BE2C (cell line): ENCODE measurements around the gene TMEM179B.

ENCODE experiments used
- DNase-seq: peaks from one replicate; pipeline ENCODE4 v3.0.0-alpha.2; 2020
- H3K27me3 ChIP-seq: fragments of 250-450 bp; sonication (Bioruptor Pico); 2 replicates; pipeline ENCODE4 v1.5.1; 2020; ENCODE audit warnings: mild to moderate bottlenecking
- H3K36me3 ChIP-seq: fragments of 250-450 bp; sonication (Bioruptor Pico); 2 replicates; pipeline ENCODE4 v1.5.1; 2020; ENCODE audit warnings: mild to moderate bottlenecking
- H3K4me1 ChIP-seq: fragments of 250-450 bp; sonication (Bioruptor Pico); 2 replicates; pipeline ENCODE4 v1.5.1; 2020
- H3K4me3 ChIP-seq: 2 replicates; pipeline ENCODE4 v1.5.1; 2011; ENCODE audit warnings: low read depth, low read length
- H3K9me3 ChIP-seq: fragments of 250-450 bp; sonication (Bioruptor Pico); 2 replicates; pipeline ENCODE4 v1.5.1; 2020
- TF ChIP-seq, protein P1 (sequence below): IDR thresholded peaks from 2 replicates; pipeline ENCODE4 v1.5.1; 2012; ENCODE audit warnings: mild to moderate bottlenecking, low read depth, low read length

Gene TMEM179B

DNA sequence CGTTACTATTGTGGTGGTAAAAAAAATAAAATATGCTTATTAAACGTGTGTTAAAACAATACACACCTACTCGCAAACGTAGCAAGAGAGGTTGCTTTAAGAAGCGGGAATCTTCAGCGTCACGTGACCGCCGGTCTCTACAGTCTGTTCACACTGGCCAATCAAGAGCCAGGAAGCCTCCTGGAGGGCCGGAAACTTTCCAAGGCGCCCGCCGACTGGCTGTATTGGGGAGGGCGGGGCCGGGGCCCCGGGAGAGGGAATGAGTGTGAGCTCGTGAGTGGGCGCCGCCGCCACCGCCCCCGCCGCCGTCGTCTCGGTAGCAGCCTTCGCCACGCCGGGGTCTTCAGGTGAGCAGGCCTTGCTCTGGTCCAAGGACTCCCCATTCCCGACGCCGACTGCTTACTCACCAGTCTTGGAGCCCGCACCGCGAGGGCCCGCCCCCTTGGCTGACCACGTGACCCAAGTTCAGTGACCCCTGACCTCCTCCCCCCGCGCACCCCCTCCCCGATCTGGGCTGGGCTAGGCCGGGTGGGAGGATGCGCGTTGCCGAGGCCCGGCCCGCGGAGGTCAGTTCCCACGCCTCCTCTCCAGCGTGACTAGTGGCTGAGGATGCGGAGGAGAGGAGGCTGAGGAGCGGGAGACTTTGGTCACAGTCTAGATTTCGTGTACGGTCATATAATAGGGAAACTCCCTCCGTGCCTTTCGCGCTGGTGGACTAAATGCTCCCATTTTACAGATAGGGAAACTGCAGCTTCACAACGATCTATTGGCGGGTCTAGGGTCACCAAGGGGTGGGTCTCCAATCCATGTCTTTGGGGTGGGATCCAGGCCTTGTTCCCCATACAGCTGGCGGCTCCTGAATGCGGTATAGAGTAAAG is 15.8 kb upstream of the TMEM179B start, which contains the start of gene TAF6L:
Gene TAF6L (plus strand): TSS at position 253 of the 878 bp plus-strand sequence. CDS start 4,388 bp downstream, outside the sequence.
- no peaks in the 10 kb centered on the region for H3K9me3 ChIP-seq
- peak; percentile 94 for DNase-seq
- H3K27me3 ChIP-seq, result no peaks in the 10 kb centered on the region
- no peaks in the 10 kb centered on the region for H3K36me3 ChIP-seq
- peak within 1 kb of the TSS; percentile 67 for H3K4me3 ChIP-seq
- TF ChIP-seq, protein P1, sequence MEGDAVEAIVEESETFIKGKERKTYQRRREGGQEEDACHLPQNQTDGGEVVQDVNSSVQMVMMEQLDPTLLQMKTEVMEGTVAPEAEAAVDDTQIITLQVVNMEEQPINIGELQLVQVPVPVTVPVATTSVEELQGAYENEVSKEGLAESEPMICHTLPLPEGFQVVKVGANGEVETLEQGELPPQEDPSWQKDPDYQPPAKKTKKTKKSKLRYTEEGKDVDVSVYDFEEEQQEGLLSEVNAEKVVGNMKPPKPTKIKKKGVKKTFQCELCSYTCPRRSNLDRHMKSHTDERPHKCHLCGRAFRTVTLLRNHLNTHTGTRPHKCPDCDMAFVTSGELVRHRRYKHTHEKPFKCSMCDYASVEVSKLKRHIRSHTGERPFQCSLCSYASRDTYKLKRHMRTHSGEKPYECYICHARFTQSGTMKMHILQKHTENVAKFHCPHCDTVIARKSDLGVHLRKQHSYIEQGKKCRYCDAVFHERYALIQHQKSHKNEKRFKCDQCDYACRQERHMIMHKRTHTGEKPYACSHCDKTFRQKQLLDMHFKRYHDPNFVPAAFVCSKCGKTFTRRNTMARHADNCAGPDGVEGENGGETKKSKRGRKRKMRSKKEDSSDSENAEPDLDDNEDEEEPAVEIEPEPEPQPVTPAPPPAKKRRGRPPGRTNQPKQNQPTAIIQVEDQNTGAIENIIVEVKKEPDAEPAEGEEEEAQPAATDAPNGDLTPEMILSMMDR, result no peak
- H3K4me1 ChIP-seq, result no peaks in the 10 kb centered on the region

DNA sequence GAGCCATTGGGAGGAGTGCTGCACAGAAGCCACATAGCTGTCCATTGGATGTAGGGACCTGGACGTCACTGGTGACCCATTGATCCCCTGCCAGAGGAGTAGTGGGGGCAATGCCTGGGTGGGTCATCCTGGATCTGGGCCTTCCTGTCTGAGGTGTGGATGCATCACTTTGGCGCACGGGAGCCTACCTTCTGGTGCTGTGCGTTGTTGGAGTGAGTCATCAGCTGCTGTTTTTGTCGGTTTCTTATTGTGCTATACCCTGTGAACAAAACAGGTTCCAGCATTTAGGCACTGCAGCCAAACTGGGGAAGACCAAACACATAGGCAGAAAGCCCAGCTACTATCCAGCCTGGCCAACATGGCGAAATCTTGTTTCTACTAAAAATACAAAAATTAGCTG is 12.8 kb upstream of the TMEM179B start:
- Histone ChIP-seq H3K36me3 (0 out of 2 replicates have a peak, but pooled peaks cover 3% of the 10 kb centered on the region), H3K9me3 (no peaks in the 10 kb centered on the region), H3K4me1 (no peaks in the 10 kb centered on the region), H3K4me3 (no peak overlapping the region), H3K27me3 (no peaks in the 10 kb centered on the region)
- TF ChIP-seq, protein P1, result no peak
- no peak for DNase-seq

DNA sequence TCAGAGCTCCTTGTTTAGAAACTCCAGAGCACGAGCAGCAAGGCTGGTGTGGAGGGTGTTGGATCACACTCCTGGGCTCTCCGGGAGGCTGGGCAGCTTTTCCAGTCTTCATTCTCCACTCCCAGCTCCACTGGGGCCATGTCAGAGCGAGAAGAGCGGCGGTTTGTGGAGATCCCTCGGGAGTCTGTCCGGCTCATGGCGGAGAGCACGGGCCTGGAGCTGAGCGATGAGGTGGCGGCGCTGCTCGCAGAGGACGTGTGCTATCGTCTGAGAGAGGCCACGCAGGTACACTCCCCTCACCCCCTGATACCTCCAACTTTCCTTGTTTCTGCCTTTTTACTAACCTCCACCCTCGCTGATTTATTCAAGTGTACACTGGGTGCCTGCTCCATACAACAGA is 11.6 kb upstream of the TMEM179B start:
- no peaks in the 10 kb centered on the region for H3K4me1 ChIP-seq
- H3K9me3 ChIP-seq, result no peaks in the 10 kb centered on the region
- DNase-seq, result no peak
- H3K27me3 ChIP-seq, result no peaks in the 10 kb centered on the region
- H3K36me3 ChIP-seq, result 0 out of 2 replicates have a peak, but pooled peaks cover 3% of the 10 kb centered on the region
- H3K4me3 ChIP-seq, result no peak overlapping the region
- TF ChIP-seq, protein P1, result no peak

DNA sequence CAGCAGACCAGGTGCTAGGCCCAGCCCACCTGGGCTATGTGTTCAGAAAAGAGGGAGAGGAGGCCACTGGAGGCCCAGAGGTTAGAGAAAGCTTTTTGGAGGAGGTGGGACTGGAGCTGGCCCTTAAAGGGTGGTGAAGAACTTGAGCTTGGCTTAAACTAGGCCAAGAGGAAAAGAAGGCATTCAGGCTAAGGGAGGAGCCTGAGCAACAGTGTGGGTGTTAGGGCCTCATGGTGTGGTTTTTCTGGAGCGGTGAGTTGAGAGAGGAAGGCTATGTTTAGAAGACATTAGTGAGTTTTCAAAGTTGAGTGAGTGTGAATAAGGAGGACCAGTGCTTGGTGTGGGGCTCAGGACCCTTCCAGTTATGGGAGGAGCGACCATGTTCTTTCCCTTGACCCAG is 9.8 kb upstream of the TMEM179B start:
- no peaks in the 10 kb centered on the region for H3K4me1 ChIP-seq
- 0 out of 2 replicates have a peak, but pooled peaks cover 3% of the 10 kb centered on the region for H3K36me3 ChIP-seq
- TF ChIP-seq, protein P1, result no peak
- H3K4me3 ChIP-seq, result no peak overlapping the region
- H3K9me3 ChIP-seq, result no peaks in the 10 kb centered on the region
- DNase-seq, result no peak
- H3K27me3 ChIP-seq, result no peaks in the 10 kb centered on the region

DNA sequence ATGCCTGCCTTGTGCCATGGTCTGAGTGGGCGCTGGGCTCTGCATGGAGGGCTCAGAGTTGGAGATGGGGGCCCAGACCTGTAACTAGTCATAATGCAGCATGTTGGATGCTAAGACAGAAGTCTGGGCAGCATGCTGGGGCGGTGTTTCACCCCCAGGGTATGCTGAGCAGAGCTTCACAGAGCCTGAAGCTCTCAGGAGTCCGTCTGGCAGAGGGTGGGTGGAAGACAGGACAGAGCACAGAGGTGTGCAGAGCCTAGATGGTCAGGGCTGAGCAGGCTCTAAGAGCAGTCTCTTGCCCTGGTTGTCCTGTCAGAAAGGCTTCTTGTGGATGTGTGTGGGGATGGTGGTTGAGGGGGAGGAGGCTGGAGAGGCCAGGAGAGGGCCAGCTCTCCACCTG is 8.8 kb upstream of the TMEM179B start:
- no peak for DNase-seq
- Histone ChIP-seq H3K9me3 (no peaks in the 10 kb centered on the region), H3K36me3 (0 out of 2 replicates have a peak, but pooled peaks cover 3% of the 10 kb centered on the region), H3K27me3 (no peaks in the 10 kb centered on the region), H3K4me1 (no peaks in the 10 kb centered on the region), H3K4me3 (no peak overlapping the region)
- TF ChIP-seq, protein P1, result no peak

DNA sequence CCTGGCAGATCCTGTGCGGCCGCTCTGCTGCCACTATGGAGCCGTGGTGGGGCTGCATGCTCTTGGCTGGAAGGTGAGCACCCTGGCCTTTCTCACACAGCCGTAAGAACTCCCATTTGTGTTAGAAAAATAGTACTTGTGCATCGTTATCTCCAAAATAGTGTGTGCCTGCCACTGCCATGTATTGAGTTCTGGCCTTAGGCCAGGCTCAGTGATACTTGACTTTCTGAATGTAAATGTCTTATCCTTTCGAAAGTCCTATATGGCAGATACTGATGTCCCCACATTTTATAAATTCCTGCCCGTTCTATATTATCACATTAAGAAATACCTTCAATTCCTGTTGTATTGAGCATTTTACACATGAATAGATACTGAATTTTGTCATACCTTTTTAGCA is 4.4 kb upstream of the TMEM179B start:
- Histone ChIP-seq H3K4me3 (no peak overlapping the region), H3K9me3 (no peaks in the 10 kb centered on the region), H3K4me1 (no peaks in the 10 kb centered on the region), H3K27me3 (no peaks in the 10 kb centered on the region), H3K36me3 (peaks cover 7% of the 10 kb centered on the region; the same call in 1 of the 2 replicates)
- TF ChIP-seq, protein P1, result no peak
- DNase-seq, result no peak
